Small intestine (tissue), 7 donors: Measurements from ENCODE around the gene FCRL1. TPM values are rescaled to one million over a fixed set of nuclear protein-coding genes. Genes with fewer than 3 reads are reported as not detected.

ENCODE experiments used
- DNase-seq, 2 donors: peaks; one replicate each; pipeline versions ENCODE4 v3.0.0 to v3.0.0-alpha.2; 2013
- FAIRE-seq: peaks from 2 replicates; lab custom pipeline; 2012; peaks lifted over from hg19 to GRCh38; lab: Jason Lieb, UNC
- H3K27ac ChIP-seq, 3 donors: one replicate each; pipeline ENCODE4 v1.5.1; 2013; ENCODE audit warnings: low read length in 2 of 3, mild to moderate bottlenecking in 2 of 3, control low read depth in 1 of 3, inconsistent platforms in 1 of 3, low read depth in 1 of 3, moderate library complexity in 1 of 3
- H3K27me3 ChIP-seq, 3 donors: one replicate each; pipeline ENCODE4 v1.6.1; 2013; ENCODE audit warnings: low read length in 3 of 3, inconsistent platforms in 1 of 3; ENCODE audit not compliant: control insufficient read depth in 3 of 3, insufficient read depth in 3 of 3
- H3K36me3 ChIP-seq, 3 donors: one replicate each; pipeline ENCODE4 v1.6.1; 2013; ENCODE audit warnings: low read length in 3 of 3, inconsistent platforms in 1 of 3, low read depth in 1 of 3, mild to moderate bottlenecking in 1 of 3, moderate library complexity in 1 of 3; ENCODE audit not compliant: control insufficient read depth in 3 of 3, insufficient read depth in 2 of 3
- H3K4me1 ChIP-seq, 3 donors: one replicate each; pipeline ENCODE4 v1.6.1; 2013; ENCODE audit warnings: low read length in 2 of 3, inconsistent platforms in 1 of 3, low read depth in 1 of 3, mild to moderate bottlenecking in 1 of 3, moderate library complexity in 1 of 3; ENCODE audit not compliant: control insufficient read depth in 3 of 3, insufficient read depth in 2 of 3
- H3K4me3 ChIP-seq, 3 donors: one replicate each; pipeline ENCODE4 v1.5.1; 2013; ENCODE audit warnings: low read length in 3 of 3, control low read depth in 1 of 3, inconsistent platforms in 1 of 3, low read depth in 1 of 3, mild to moderate bottlenecking in 1 of 3, moderate library complexity in 1 of 3
- H3K9me3 ChIP-seq, 2 donors: one replicate each; pipeline ENCODE4 v1.6.1; 2013; ENCODE audit warnings: low read depth in 1 of 2, low read length in 1 of 2; ENCODE audit not compliant: control insufficient read depth in 2 of 2, insufficient read depth in 1 of 2
- WGBS, 3 donors: extraction: QIAGEN DNeasy Blood & Tissue Kit; methylation state at CpG; one replicate each; pipeline ENCODE4 v1.1.7; 2013; 5-methylcytosine and 5-hydroxymethylcytosine counted together
- polyA plus RNA-seq, 4 donors: library from polyadenylated mRNA; stranded (reverse) in 3 of 4; unstranded in 1 of 4; fragments of 200-250 nt in 3 of 4; fragments of 120-200 nt in 1 of 4; gene quantifications; one replicate each; pipeline versions ENCODE4 v1.2.1 to v1.2.3, GENCODE V29; 2013
- donor health status: healthy with polysubstance abuse.
- donor health status: control.
- donor health status: control.
- donor health status: Bipolar disorder and iron deficiency.
- donor health status: healthy.

FCRL1 gene
- polyA plus RNA-seq, 4 donors = 0.24 to 1.00 TPM; not detected in 2

DNA sequence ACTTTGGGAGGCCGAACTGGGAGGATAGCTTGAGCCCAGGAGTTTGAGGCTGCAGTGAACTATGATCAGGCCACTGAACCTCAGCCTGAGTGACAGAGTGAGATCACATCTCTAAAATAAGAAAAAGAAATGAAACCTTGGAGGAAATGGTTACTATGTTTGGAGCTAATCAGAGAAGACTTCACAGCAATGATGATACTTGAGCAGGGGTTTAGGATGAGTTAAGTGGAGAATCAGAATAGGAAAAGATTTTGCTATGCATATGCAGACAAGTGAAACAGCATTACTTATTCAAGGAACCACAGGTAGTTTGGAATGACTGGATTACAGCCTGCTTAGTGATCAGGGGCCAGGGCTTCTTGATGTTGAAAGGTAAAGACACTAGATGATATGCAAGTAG, 23.0 kb upstream of the FCRL1 start:
- H3K36me3 ChIP-seq = no peaks in the 10 kb centered on the region
- WGBS, 3 donors = 68 to 87% (median 85%) methylated on average over 1 of the region's 1 CpG
- no peak overlapping the region for H3K4me3 ChIP-seq
- no peak overlapping the region for H3K27ac ChIP-seq
- no peaks in the 10 kb centered on the region for H3K4me1 ChIP-seq
- DNase-seq = no peak
- no peaks in the 10 kb centered on the region for H3K27me3 ChIP-seq
- H3K9me3 ChIP-seq = no peaks in the 10 kb centered on the region
- FAIRE-seq = no peak

GRCh38 chr1:157841708-157842107, 21.8 kb upstream of the FCRL1 start, which contains the start of gene CD5L:
CD5L (minus strand) TSS chr1:157841808; CDS start chr1:157841701, 107 bp downstream.
- no peak for DNase-seq
- no peak within 1 kb of the TSS for H3K4me3 ChIP-seq
- H3K27me3 ChIP-seq = no peaks in the 10 kb centered on the region
- H3K9me3 ChIP-seq = no peaks in the 10 kb centered on the region
- WGBS, 3 donors = 39 to 58% (median 54%) methylated on average over 3 of the region's 3 CpGs
- no peak within 1 kb of the TSS for H3K27ac ChIP-seq
- no peak for FAIRE-seq
- H3K36me3 ChIP-seq = no peaks in the 10 kb centered on the region
- no peaks in the 10 kb centered on the region for H3K4me1 ChIP-seq

GRCh38 chr1:157838966-157839365, 19.0 kb upstream of the FCRL1 start:
- no peaks in the 10 kb centered on the region for H3K9me3 ChIP-seq
- no peak overlapping the region for H3K4me3 ChIP-seq
- H3K27ac ChIP-seq = no peak overlapping the region
- H3K27me3 ChIP-seq = no peaks in the 10 kb centered on the region
- DNase-seq = no peak
- no peaks in the 10 kb centered on the region for H3K36me3 ChIP-seq
- no peak for FAIRE-seq
- H3K4me1 ChIP-seq = no peaks in the 10 kb centered on the region

GRCh38 chr1:157834430-157834829, 14.5 kb upstream of the FCRL1 start:
- Histone ChIP-seq H3K4me3 (no peak overlapping the region), H3K27ac (no peak overlapping the region), H3K4me1 (no peaks in the 10 kb centered on the region), H3K36me3 (no peaks in the 10 kb centered on the region), H3K9me3 (no peaks in the 10 kb centered on the region), H3K27me3 (no peaks in the 10 kb centered on the region)
- DNase-seq = no peak
- 77 to 81% (median 80%) methylated on average over 12 of the region's 12 CpGs for WGBS, 3 donors
- no peak for FAIRE-seq

GRCh38 chr1:157833145-157833544, 13.2 kb upstream of the FCRL1 start:
- no peak overlapping the region for H3K27ac ChIP-seq
- no peak for DNase-seq
- no peaks in the 10 kb centered on the region for H3K4me1 ChIP-seq
- no peaks in the 10 kb centered on the region for H3K9me3 ChIP-seq
- WGBS, 3 donors = 78 to 82% (median 81%) methylated on average over 6 of the region's 6 CpGs
- H3K4me3 ChIP-seq = no peak overlapping the region
- H3K27me3 ChIP-seq = no peaks in the 10 kb centered on the region
- FAIRE-seq = no peak
- no peaks in the 10 kb centered on the region for H3K36me3 ChIP-seq

DNA sequence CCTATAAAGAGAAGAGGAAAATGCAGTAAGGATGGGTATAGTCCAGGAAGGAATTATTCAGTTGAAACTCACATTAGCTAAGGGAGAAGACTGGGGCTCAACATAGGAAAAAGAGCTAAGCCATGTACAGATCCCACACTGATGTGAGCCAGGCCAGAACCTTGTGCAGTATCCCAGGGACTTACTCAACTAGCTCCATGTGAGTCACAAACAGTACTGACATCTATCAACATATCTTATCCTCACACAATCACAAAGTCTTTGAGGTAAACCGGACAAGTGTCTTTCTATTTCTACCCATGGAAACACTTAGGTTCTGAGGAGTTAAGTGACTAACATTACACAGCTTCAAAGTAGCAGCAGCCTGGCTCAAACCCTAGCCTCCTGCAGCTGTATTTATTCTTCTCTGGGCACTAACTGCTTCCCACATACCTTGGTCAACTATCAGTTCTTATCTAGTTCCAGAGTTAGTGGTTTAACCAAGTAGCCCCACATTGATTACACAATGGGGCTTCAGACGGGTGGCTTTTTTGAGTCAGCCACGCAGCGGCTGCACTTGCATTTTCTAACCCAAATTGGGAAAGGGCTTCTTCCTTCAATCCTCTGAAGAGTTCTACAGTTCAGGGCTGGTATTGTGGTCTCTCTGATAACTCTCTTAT, 12.2 kb upstream of the FCRL1 start:
- Histone ChIP-seq H3K4me3 (no peak overlapping the region), H3K4me1 (no peaks in the 10 kb centered on the region), H3K27me3 (no peaks in the 10 kb centered on the region), H3K27ac (no peak overlapping the region), H3K36me3 (no peaks in the 10 kb centered on the region), H3K9me3 (no peaks in the 10 kb centered on the region)
- FAIRE-seq = no peak
- WGBS, 3 donors = 24 to 48% (median 26%) methylated on average over 4 of the region's 4 CpGs
- no peak for DNase-seq

DNA sequence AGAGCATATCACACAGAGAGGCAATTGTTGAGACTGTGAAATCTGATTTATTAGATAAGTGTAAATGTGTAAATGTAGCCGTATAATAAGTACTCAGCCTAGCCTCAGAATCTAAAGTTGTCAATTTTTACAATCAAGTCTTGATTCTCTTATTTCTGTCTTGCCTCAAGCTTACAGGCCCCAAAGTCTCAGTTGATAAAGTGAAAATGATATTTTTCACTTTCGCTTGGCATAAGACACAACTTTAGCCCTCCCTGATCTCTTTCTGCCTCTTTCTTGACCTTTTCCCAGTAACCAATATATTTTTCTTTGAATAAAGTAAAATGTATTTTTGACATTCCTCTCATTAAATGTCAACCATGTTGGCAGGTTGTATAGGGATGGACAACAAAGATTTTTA, 11.0 kb upstream of the FCRL1 start:
- FAIRE-seq = no peak
- Histone ChIP-seq H3K27ac (no peak overlapping the region), H3K4me3 (no peak overlapping the region), H3K4me1 (no peaks in the 10 kb centered on the region), H3K9me3 (no peaks in the 10 kb centered on the region), H3K27me3 (no peaks in the 10 kb centered on the region), H3K36me3 (no peaks in the 10 kb centered on the region)
- no peak for DNase-seq
- WGBS, 3 donors = 76 to 80% (median 79%) methylated on average over 2 of the region's 2 CpGs

DNA sequence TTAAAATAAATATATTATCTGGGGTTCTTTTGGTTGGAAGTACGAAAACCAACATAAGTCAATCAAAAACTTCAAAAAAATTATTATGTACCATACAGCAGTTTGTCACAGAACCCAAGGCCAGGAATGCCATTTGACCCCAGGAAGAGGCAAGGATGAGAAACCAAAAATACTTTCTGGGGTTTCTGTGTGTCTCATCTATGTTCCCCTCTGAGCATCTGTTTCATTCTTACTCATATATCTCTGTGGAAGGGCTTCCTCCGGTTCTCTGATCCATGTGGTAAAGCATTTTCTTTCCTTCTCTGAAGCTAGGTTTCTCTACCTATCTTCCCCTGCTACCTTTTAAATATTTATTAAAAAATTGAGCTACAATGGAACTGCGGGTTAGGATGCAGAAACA, 9.8 kb upstream of the FCRL1 start:
- no peak overlapping the region for H3K4me3 ChIP-seq
- DNase-seq (no peak), FAIRE-seq (no peak)
- H3K27me3 ChIP-seq = no peaks in the 10 kb centered on the region
- 79 to 87% (median 86%) methylated on average over 3 of the region's 3 CpGs for WGBS, 3 donors
- H3K4me1 ChIP-seq = no peaks in the 10 kb centered on the region
- no peak overlapping the region for H3K27ac ChIP-seq
- no peaks in the 10 kb centered on the region for H3K36me3 ChIP-seq
- H3K9me3 ChIP-seq = no peaks in the 10 kb centered on the region

DNA sequence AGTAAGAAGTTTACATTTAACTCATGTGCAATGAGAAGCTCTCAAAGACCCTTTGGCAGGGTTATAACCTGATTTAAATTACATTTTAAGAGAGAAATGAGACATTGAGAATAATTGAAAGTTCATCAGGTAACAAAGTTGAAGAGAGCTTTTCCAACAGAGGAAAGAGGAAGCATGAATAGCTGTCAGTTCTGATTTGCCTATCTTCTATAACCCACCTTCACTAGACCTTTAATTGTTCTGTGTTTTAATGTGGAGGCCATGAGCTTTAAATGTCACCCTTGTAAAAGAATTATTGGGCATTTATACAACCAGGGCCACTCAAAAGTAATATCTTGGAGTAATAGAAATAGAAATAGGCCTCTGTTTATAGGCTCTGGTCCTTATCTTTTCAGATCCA, 9.3 kb upstream of the FCRL1 start:
- Histone ChIP-seq H3K36me3 (no peaks in the 10 kb centered on the region), H3K27ac (no peak overlapping the region), H3K27me3 (no peaks in the 10 kb centered on the region), H3K4me3 (no peak overlapping the region), H3K4me1 (no peaks in the 10 kb centered on the region), H3K9me3 (no peaks in the 10 kb centered on the region)
- DNase-seq (no peak), FAIRE-seq (no peak)
